Liver (tissue), 9 donors: ENCODE results near the gene ZNF467. TPM values are rescaled to one million over a fixed set of nuclear protein-coding genes. Genes with fewer than 3 reads are reported as not detected.

Source experiments
- DNase-seq: peaks from one replicate; pipeline ENCODE4 v3.0.0-alpha.2; 2017; ENCODE audit warnings: low spot score
- H3K27ac ChIP-seq, 2 donors: one replicate each; pipeline ENCODE4 v1.7.0; 2013; ENCODE audit warnings: inconsistent platforms in 2 of 2, low read length in 2 of 2, control low read depth in 1 of 2, low read depth in 1 of 2, mild to moderate bottlenecking in 1 of 2
- H3K27me3 ChIP-seq, 4 donors: one replicate each; pipeline versions ENCODE4 v1.6.1 to v1.7.0; 2013; ENCODE audit warnings: low read length in 3 of 4, inconsistent platforms in 1 of 4, mild to moderate bottlenecking in 1 of 4, moderate library complexity in 1 of 4; ENCODE audit not compliant: control insufficient read depth in 4 of 4, insufficient read depth in 4 of 4
- H3K36me3 ChIP-seq, 4 donors: one replicate each; pipeline versions ENCODE4 v1.6.1 to v1.7.0; 2013; ENCODE audit warnings: low read length in 3 of 4, mild to moderate bottlenecking in 3 of 4, low read depth in 1 of 4, moderate library complexity in 1 of 4; ENCODE audit not compliant: control insufficient read depth in 4 of 4, insufficient read depth in 3 of 4
- H3K4me1 ChIP-seq, 4 donors: one replicate each; pipeline versions ENCODE4 v1.6.1 to v1.7.0; 2013; ENCODE audit warnings: low read length in 3 of 4, mild to moderate bottlenecking in 3 of 4, moderate library complexity in 1 of 4; ENCODE audit not compliant: control insufficient read depth in 4 of 4, insufficient read depth in 4 of 4
- H3K4me3 ChIP-seq, 3 donors: one replicate each; pipeline versions ENCODE4 v1.6.1 to v1.7.0; 2013; ENCODE audit warnings: low read length in 3 of 3, control low read depth in 1 of 3, low read depth in 1 of 3, mild to moderate bottlenecking in 1 of 3
- H3K9ac ChIP-seq, 2 donors: one replicate each; pipeline ENCODE4 v1.7.0; 2013; ENCODE audit warnings: low read length in 2 of 2, mild to moderate bottlenecking in 2 of 2, moderate library complexity in 2 of 2, control low read depth in 1 of 2, low read depth in 1 of 2
- H3K9me3 ChIP-seq, 4 donors: one replicate each; pipeline versions ENCODE4 v1.6.1 to v1.7.0; 2013; ENCODE audit warnings: low read length in 3 of 4; ENCODE audit not compliant: control insufficient read depth in 4 of 4
- EGR1 ChIP-seq, 2 donors: IDR thresholded peaks; 2 replicates each; pipeline ENCODE4 v1.6.1; 2016 to 2018; ENCODE audit warnings: antibody characterized with exemption in 2 of 2, low read depth in 2 of 2
- FOXA1 ChIP-seq: IDR thresholded peaks from 2 replicates; pipeline ENCODE4 v1.6.1; 2016; ENCODE audit warnings: antibody characterized with exemption
- FOXA2 ChIP-seq: IDR thresholded peaks from 2 replicates; pipeline ENCODE4 v1.6.1; 2016; ENCODE audit warnings: antibody characterized with exemption
- GABPA ChIP-seq, 2 donors: IDR thresholded peaks in 1 of 2; conservative IDR thresholded peaks in 1 of 2; 2 replicates each; pipeline ENCODE4 v1.6.1; 2016; ENCODE audit warnings: antibody characterized with exemption in 2 of 2, mild to moderate bottlenecking in 1 of 2, moderate library complexity in 1 of 2
- HNF4A ChIP-seq, 2 donors: conservative IDR thresholded peaks; 2 replicates each; pipeline ENCODE4 v1.6.1; 2016; ENCODE audit warnings: antibody characterized with exemption in 2 of 2, mild to moderate bottlenecking in 2 of 2
- HNF4G ChIP-seq: IDR thresholded peaks from 2 replicates; pipeline ENCODE4 v1.6.1; 2016; ENCODE audit warnings: antibody characterized with exemption
- JUND ChIP-seq, 2 donors: IDR thresholded peaks; 2 replicates each; pipeline ENCODE4 v1.6.1; 2016; ENCODE audit warnings: antibody characterized with exemption in 2 of 2
- RAD21 ChIP-seq, 2 donors: IDR thresholded peaks; 2 replicates each; pipeline ENCODE4 v1.6.1; 2016; ENCODE audit warnings: antibody characterized with exemption in 2 of 2, mild to moderate bottlenecking in 2 of 2
- SP1 ChIP-seq: IDR thresholded peaks from 2 replicates; pipeline ENCODE4 v1.6.1; 2018; ENCODE audit warnings: antibody characterized with exemption, mild to moderate bottlenecking
- WGBS: extraction: QIAGEN DNeasy Blood & Tissue Kit; methylation state at CpG from one replicate; pipeline ENCODE4 v1.1.7; 2013; 5-methylcytosine and 5-hydroxymethylcytosine counted together
- polyA plus RNA-seq, 2 donors: library from polyadenylated mRNA; stranded (reverse) in 1 of 2; unstranded in 1 of 2; fragments of 200-250 nt in 1 of 2; fragments of >200 nt in 1 of 2; fragmentation: Nextera tagmentation in 1 of 2; extraction: Ambion mirVana in 1 of 2; gene quantifications; one replicate each; pipeline versions ENCODE4 v1.2.1 to v1.2.3, GENCODE V29; 2013 to 2015
- total RNA-seq, 2 donors: library from RNA; depleted of rRNA; stranded (reverse); fragments of >200 nt; gene quantifications; one replicate each; pipeline ENCODE4 v1.2.3, GENCODE V29; 2014
- TF ChIP-seq, protein P1 (sequence below): IDR thresholded peaks from 2 replicates; pipeline ENCODE4 v1.6.1; 2016; ENCODE audit warnings: antibody characterized with exemption
- TF ChIP-seq, protein P2 (sequence below): IDR thresholded peaks from 2 replicates; pipeline ENCODE4 v1.6.1; 2016; ENCODE audit warnings: antibody characterized with exemption, mild to moderate bottlenecking
- TF ChIP-seq, protein P3 (sequence below): fragments of 150-350 bp; IDR thresholded peaks from 2 replicates; pipeline ENCODE4 v1.5.1; 2017; ENCODE audit warnings: improper control_type of control experiment, low read depth, low read length; ENCODE audit not compliant: missing input control
- TF ChIP-seq, protein P4 (sequence below): IDR thresholded peaks from 2 replicates; pipeline ENCODE4 v1.6.1; 2016; ENCODE audit warnings: antibody characterized with exemption
- donor health status: healthy.
- donor health status: healthy.
- donor health status: healthy.
- donor health status: healthy.
- donor health status: healthy.

Gene ZNF467
- total and polyA plus RNA-seq, 4 donors = 2.8 to 4.0 (median 3.7) TPM

DNA sequence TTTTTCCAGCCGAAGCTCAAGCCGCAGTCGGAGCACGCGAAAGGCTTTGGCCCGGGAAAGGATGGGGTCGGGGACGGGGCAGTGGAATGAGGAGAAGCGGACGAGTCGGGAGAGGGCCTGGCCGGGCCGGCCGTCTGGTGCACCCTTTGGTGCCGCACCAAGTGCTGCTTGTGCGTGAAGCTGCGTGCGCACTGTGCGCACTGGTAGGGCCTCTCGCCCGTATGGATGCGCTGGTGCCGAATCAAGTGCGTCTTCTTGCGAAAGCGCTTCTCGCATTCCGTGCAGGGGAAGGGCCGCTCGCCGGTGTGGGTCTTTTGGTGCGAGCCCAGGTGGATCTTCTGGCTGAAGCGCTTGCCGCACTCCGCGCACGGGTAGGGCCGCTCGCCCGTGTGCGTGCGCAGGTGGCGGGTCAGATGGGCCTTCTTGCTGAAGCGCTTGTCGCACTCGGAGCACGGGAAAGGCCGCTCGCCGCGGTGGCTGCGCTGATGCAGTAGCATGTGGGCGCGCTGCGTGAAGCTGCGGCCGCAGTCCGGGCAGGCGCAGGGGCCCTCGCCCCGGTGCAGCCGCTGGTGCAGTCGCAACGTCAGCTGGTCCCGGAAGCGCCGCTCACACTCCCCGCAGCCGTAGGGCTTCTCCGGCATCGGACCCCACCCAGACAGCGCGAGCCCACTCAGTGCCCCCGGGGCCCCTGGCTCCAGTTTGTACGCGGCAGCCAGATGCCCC, 7.8 kb downstream of the ZNF467 start:
- Histone ChIP-seq H3K4me1 (peaks cover 0 to 2% (median 0%) of the 10 kb centered on the region in 4 donors), H3K27ac (no peak overlapping the region), H3K4me3 (no peak overlapping the region), H3K9ac (no peak overlapping the region), H3K9me3 (no peaks in the 10 kb centered on the region), H3K36me3 (peaks cover 4 to 22% (median 14%) of the 10 kb centered on the region in 4 donors), H3K27me3 (no peaks in the 10 kb centered on the region)
- TF ChIP-seq, protein P1, sequence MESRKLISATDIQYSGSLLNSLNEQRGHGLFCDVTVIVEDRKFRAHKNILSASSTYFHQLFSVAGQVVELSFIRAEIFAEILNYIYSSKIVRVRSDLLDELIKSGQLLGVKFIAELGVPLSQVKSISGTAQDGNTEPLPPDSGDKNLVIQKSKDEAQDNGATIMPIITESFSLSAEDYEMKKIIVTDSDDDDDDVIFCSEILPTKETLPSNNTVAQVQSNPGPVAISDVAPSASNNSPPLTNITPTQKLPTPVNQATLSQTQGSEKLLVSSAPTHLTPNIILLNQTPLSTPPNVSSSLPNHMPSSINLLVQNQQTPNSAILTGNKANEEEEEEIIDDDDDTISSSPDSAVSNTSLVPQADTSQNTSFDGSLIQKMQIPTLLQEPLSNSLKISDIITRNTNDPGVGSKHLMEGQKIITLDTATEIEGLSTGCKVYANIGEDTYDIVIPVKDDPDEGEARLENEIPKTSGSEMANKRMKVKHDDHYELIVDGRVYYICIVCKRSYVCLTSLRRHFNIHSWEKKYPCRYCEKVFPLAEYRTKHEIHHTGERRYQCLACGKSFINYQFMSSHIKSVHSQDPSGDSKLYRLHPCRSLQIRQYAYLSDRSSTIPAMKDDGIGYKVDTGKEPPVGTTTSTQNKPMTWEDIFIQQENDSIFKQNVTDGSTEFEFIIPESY = no peak
- no peak for TF ChIP-seq EGR1 (IDR thresholded peaks at IDR 0.05; ENCODE audit: low read depth in 2 of 2)
- no peak for TF ChIP-seq SP1
- no peak for TF ChIP-seq HNF4A (conservative IDR thresholded peaks at IDR 0.05)
- no peak for TF ChIP-seq FOXA1
- TF ChIP-seq GABPA (IDR thresholded peaks at IDR 0.05 in 1 of 2, conservative IDR thresholded peaks at IDR 0.05 in 1 of 2) = no peak
- no peak for TF ChIP-seq JUND (IDR thresholded peaks at IDR 0.05)
- WGBS = 89% methylated on average over 76 of the region's 76 CpGs
- no peak for DNase-seq

DNA sequence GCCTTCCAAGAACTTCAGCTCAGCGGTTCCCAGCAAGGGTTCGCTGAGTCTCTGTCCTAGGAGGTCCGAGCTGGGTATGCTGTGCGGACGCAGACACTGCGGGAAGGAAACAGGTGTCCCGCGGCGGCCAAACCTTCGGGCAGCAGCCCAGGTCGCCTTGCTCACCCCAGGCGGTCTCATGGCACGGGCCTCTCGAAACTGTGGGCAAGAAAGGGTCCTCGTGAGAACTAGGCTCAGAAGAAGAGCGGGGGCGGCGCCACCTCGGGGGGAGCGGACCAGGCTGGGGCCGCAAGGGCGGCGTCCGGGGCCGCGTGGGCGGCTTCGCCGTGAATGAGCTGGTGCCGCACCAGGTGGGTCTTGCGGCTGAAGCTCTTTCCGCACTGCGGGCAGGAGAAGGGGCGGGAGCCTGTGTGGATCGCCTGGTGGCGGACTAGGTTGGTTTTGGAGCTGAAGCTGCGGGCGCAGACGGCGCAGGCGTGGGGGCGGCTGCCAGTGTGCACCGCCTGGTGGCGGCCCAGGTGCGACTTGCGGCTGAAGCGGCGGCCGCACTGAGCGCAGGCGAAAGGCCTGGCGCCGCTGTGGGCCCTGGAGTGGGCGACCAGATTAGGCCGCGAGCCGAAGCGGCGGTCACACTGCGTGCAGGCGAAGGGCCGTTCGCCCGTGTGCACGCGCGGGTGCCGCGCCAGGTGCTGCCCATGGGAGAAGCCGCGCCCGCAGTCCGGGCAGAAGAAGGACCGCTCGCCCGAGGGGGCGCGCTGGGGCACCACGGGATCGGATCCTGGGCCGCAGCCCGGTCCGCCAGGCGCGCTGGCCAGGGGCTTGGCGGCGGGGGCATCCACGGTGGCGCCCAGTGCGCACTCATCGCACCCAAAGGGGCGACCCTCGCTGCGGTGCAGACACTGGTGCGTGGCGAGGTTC, 8.6 kb downstream of the ZNF467 start:
- TF ChIP-seq HNF4G = no peak
- TF ChIP-seq JUND (IDR thresholded peaks at IDR 0.05) = no peak
- peak in 1 of 2 donors; percentile 34 for TF ChIP-seq RAD21 (IDR thresholded peaks at IDR 0.05)
- TF ChIP-seq FOXA2 = no peak
- TF ChIP-seq, protein P2, sequence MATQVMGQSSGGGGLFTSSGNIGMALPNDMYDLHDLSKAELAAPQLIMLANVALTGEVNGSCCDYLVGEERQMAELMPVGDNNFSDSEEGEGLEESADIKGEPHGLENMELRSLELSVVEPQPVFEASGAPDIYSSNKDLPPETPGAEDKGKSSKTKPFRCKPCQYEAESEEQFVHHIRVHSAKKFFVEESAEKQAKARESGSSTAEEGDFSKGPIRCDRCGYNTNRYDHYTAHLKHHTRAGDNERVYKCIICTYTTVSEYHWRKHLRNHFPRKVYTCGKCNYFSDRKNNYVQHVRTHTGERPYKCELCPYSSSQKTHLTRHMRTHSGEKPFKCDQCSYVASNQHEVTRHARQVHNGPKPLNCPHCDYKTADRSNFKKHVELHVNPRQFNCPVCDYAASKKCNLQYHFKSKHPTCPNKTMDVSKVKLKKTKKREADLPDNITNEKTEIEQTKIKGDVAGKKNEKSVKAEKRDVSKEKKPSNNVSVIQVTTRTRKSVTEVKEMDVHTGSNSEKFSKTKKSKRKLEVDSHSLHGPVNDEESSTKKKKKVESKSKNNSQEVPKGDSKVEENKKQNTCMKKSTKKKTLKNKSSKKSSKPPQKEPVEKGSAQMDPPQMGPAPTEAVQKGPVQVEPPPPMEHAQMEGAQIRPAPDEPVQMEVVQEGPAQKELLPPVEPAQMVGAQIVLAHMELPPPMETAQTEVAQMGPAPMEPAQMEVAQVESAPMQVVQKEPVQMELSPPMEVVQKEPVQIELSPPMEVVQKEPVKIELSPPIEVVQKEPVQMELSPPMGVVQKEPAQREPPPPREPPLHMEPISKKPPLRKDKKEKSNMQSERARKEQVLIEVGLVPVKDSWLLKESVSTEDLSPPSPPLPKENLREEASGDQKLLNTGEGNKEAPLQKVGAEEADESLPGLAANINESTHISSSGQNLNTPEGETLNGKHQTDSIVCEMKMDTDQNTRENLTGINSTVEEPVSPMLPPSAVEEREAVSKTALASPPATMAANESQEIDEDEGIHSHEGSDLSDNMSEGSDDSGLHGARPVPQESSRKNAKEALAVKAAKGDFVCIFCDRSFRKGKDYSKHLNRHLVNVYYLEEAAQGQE = no peak
- TF ChIP-seq, protein P3, sequence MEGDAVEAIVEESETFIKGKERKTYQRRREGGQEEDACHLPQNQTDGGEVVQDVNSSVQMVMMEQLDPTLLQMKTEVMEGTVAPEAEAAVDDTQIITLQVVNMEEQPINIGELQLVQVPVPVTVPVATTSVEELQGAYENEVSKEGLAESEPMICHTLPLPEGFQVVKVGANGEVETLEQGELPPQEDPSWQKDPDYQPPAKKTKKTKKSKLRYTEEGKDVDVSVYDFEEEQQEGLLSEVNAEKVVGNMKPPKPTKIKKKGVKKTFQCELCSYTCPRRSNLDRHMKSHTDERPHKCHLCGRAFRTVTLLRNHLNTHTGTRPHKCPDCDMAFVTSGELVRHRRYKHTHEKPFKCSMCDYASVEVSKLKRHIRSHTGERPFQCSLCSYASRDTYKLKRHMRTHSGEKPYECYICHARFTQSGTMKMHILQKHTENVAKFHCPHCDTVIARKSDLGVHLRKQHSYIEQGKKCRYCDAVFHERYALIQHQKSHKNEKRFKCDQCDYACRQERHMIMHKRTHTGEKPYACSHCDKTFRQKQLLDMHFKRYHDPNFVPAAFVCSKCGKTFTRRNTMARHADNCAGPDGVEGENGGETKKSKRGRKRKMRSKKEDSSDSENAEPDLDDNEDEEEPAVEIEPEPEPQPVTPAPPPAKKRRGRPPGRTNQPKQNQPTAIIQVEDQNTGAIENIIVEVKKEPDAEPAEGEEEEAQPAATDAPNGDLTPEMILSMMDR = peak; percentile 21
- TF ChIP-seq SP1 = no peak
- TF ChIP-seq, protein P4, sequence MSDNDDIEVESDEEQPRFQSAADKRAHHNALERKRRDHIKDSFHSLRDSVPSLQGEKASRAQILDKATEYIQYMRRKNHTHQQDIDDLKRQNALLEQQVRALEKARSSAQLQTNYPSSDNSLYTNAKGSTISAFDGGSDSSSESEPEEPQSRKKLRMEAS = no peak
- no peak for TF ChIP-seq EGR1 (IDR thresholded peaks at IDR 0.05; ENCODE audit: low read depth in 2 of 2)
- WGBS = 79% methylated on average over 96 of the region's 96 CpGs
- no peak for DNase-seq
- Histone ChIP-seq H3K27ac (no peak overlapping the region), H3K4me3 (no peak overlapping the region), H3K9ac (no peak overlapping the region), H3K4me1 (no peaks in the 10 kb centered on the region), H3K9me3 (no peaks in the 10 kb centered on the region), H3K36me3 (peaks cover 4 to 22% (median 14%) of the 10 kb centered on the region in 4 donors), H3K27me3 (no peaks in the 10 kb centered on the region)
